ENCODE measurements around the gene NR2E1. TPM values are rescaled to one million over a fixed set of nuclear protein-coding genes. Genes with fewer than 3 reads are reported as not detected.

Gene NR2E1
- not detected in 2 replicates for total RNA-seq

GRCh38 chr6:108165714-108166663 lies at the start of gene NR2E1:
Gene NR2E1 (plus strand): TSS chr6:108166022. CDS start chr6:108166766, 744 bp downstream.
- DNase-seq: no peak

GRCh38 chr6:108116546-108117426 lies 49.0 kb upstream of the NR2E1 start:
- DNase-seq: no peak

GRCh38 chr6:108117427-108118358 lies 48.1 kb upstream of the NR2E1 start:
- DNase-seq: peak; percentile 33

- DNase-seq: no peak
These were observed 47.5 kb upstream of the NR2E1 start for GRCh38 chr6:108118359-108118724.

- peak; percentile 15 for DNase-seq
These were observed 46.7 kb upstream of the NR2E1 start for GRCh38 chr6:108118810-108119768.

GRCh38 chr6:108119769-108120141 lies 46.1 kb upstream of the NR2E1 start:
- no peak for DNase-seq

GRCh38 chr6:108120311-108120710 lies 45.5 kb upstream of the NR2E1 start:
- no peak for DNase-seq

GRCh38 chr6:108121612-108122011 lies 44.2 kb upstream of the NR2E1 start:
- DNase-seq: no peak

GRCh38 chr6:108123481-108123929 lies 42.3 kb upstream of the NR2E1 start:
- DNase-seq: no peak

GRCh38 chr6:108123946-108124345 lies 41.9 kb upstream of the NR2E1 start:
- DNase-seq: no peak

GRCh38 chr6:108127056-108127455 lies 38.8 kb upstream of the NR2E1 start:
- no peak for DNase-seq

GRCh38 chr6:108127826-108128225 lies 38.0 kb upstream of the NR2E1 start:
- no peak for DNase-seq

GRCh38 chr6:108130262-108130661 lies 35.6 kb upstream of the NR2E1 start:
- DNase-seq: no peak

- DNase-seq: no peak
These were observed 33.0 kb upstream of the NR2E1 start for GRCh38 chr6:108132863-108133262.

GRCh38 chr6:108133594-108134179 lies 32.1 kb upstream of the NR2E1 start:
- peak; percentile 86 for DNase-seq

GRCh38 chr6:108134213-108134970 lies 31.4 kb upstream of the NR2E1 start:
- DNase-seq: no peak

GRCh38 chr6:108142240-108142639 lies 23.6 kb upstream of the NR2E1 start:
- DNase-seq: no peak

- DNase-seq: no peak
These were observed 20.2 kb upstream of the NR2E1 start for GRCh38 chr6:108145639-108146038.

- DNase-seq: no peak
These were observed 13.4 kb upstream of the NR2E1 start for GRCh38 chr6:108152446-108152845.
